Keratinocyte (primary cell): ENCODE measurements around the gene SNAP25. TPM values are rescaled to one million over a fixed set of nuclear protein-coding genes. Genes with fewer than 3 reads are reported as not detected.

ENCODE experiments used
- DNase-seq: peaks from one replicate; pipeline ENCODE4 v3.0.0-alpha.2; 2011; ENCODE audit warnings: low read depth, missing footprints, low spot score
- FAIRE-seq: peaks from 2 replicates; lab custom pipeline; 2011; peaks lifted over from hg19 to GRCh38; lab: Jason Lieb, UNC
- H2AFZ ChIP-seq: 2 replicates; pipeline ENCODE4 v1.6.0; 2012; ENCODE audit warnings: low read length, control low read depth, inconsistent platforms; ENCODE audit not compliant: control insufficient read depth
- H3K27ac ChIP-seq: 2 replicates; pipeline ENCODE4 v1.5.1; 2011; ENCODE audit warnings: low read length; ENCODE audit not compliant: control insufficient read depth, insufficient read depth
- H3K27me3 ChIP-seq: 3 replicates; pipeline ENCODE4 v1.6.0; 2011; ENCODE audit warnings: low read length; ENCODE audit not compliant: control insufficient read depth, insufficient read depth; ENCODE audit errors: extremely low read depth
- H3K36me3 ChIP-seq, 2 experiments: 2 replicates in 1 of 2; 3 replicates in 1 of 2; pipeline ENCODE4 v1.5.1; 2011; ENCODE audit warnings: low read length in 2 of 2, mild to moderate bottlenecking in 1 of 2; ENCODE audit not compliant: control insufficient read depth in 2 of 2, insufficient read depth in 2 of 2; ENCODE audit errors: extremely low read depth in 1 of 2
- H3K4me1 ChIP-seq: 3 replicates; pipeline ENCODE4 v1.5.1; 2011; ENCODE audit warnings: low read length; ENCODE audit not compliant: control insufficient read depth, insufficient read depth; ENCODE audit errors: extremely low read depth
- H3K4me2 ChIP-seq: 3 replicates; pipeline ENCODE4 v1.6.0; 2011; ENCODE audit warnings: low read depth, low read length; ENCODE audit not compliant: control insufficient read depth, insufficient read depth; ENCODE audit errors: extremely low read depth
- H3K4me3 ChIP-seq, 3 experiments: fragments of 200-600 bp in 1 of 3; sonication (generic) in 1 of 3; 2 replicates in 2 of 3; 3 replicates in 1 of 3; pipeline ENCODE4 v1.5.1; 2011 to 2016; ENCODE audit warnings: low read length in 3 of 3, mild to moderate bottlenecking in 3 of 3, control low read depth in 2 of 3, inconsistent platforms in 1 of 3, low read depth in 1 of 3, mixed read lengths in 1 of 3, mixed run types in 1 of 3, moderate library complexity in 1 of 3; ENCODE audit not compliant: control insufficient read depth in 2 of 3, insufficient read depth in 2 of 3; ENCODE audit errors: extremely low read depth in 1 of 3
- H3K79me2 ChIP-seq: 2 replicates; pipeline ENCODE4 v1.6.0; 2012; ENCODE audit warnings: low read length; ENCODE audit not compliant: control insufficient read depth, insufficient read depth
- H3K9ac ChIP-seq: 3 replicates; pipeline ENCODE4 v1.6.0; 2011; ENCODE audit warnings: low read length; ENCODE audit not compliant: control insufficient read depth, insufficient read depth; ENCODE audit errors: extremely low read depth
- H3K9me1 ChIP-seq: 3 replicates; pipeline ENCODE4 v1.6.0; 2011; ENCODE audit warnings: low read length; ENCODE audit not compliant: control insufficient read depth, insufficient read depth; ENCODE audit errors: extremely low read depth
- H3K9me3 ChIP-seq: 2 replicates; pipeline ENCODE4 v1.5.1; 2012; ENCODE audit warnings: low read depth, low read length; ENCODE audit not compliant: control insufficient read depth
- H4K20me1 ChIP-seq: 3 replicates; pipeline ENCODE4 v1.6.0; 2011; ENCODE audit warnings: low read length; ENCODE audit not compliant: control insufficient read depth, insufficient read depth; ENCODE audit errors: extremely low read depth
- CTCF ChIP-seq, 3 experiments: IDR thresholded peaks in 1 of 3; conservative IDR thresholded peaks in 1 of 3; optimal IDR thresholded peaks in 1 of 3; 2 replicates in 2 of 3; 3 replicates in 1 of 3; pipeline versions ENCODE3 to v1.5.1; 2011; ENCODE audit warnings: low read length in 3 of 3, mild to moderate bottlenecking in 3 of 3, moderate library complexity in 2 of 3, control low read depth in 1 of 3, inconsistent platforms in 1 of 3; ENCODE audit not compliant: insufficient read depth in 2 of 3; ENCODE audit errors: extremely low read depth in 1 of 3
- EZH2 ChIP-seq: IDR thresholded peaks from one replicate; pipeline ENCODE4 v1.6.1; 2012; ENCODE audit warnings: inconsistent platforms, mild to moderate bottlenecking, low read length, moderate library complexity
- dilution Hi-C: fragments of 300-500 bp; cut with MboI; formaldehyde crosslinking; loops from one replicate; pipeline ENCODE4 v1.7.0; 2020; ENCODE audit warnings: low sequenced_read_pairs; ENCODE audit not compliant: extremely low pct_ligation_motif_present
- polyA plus RNA-seq, 5 experiments: library from polyadenylated mRNA; depleted of rRNA in 3 of 5; stranded (reverse) in 3 of 5; stranded (forward) in 1 of 5; unstranded in 1 of 5; fragments of >200 nt; gene quantifications; 1 replicate in 1 of 5; 2 replicates in 3 of 5; 3 replicates in 1 of 5; pipeline versions ENCODE4 v1.2.1 to v1.2.3, GENCODE V29; 2011 to 2012; ENCODE audit warnings: missing spikeins in 2 of 5, low read depth in 1 of 5, low replicate concordance in 1 of 5

SNAP25 gene
- polyA plus RNA-seq, 1 donor (not counting 4 experiments of a cell fraction or from before 2014, with no cell fraction given), result not detected

DNA sequence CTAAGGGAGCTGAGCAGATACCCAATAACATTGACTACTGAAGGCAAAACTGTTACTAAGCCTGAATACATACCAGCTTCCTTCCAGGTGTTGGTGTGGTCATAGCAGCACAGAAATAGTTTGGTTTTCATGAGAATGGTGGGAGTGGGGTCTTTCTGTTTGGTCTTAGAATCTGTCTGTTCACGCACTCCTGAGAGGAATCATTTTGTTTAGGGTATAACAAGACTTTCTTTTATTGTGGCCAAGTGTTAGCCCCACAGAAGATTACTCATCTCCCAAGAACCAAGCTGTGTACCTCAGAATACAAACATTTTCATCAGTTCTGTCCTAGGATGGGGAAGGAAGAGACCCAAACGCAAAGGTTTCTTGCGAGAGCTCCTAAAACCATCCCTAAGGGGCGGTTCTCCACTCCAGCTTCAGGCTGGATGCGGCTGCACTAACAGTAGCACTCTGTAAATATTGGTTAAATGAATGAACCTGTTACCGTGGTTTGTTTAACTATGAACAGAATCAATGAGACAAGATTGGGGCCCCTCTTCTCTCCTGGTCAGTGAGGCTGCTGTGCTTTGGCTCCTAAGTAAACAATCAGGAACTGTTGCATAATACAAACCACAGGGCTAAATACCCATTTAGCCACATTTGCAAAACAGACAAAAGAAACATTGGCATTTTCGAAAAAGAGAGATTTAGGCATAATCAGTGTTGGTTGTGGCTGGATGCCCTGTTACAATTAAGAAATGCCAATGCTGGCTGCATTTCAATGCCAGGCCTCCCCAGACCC is 44.9 kb downstream of the SNAP25 start:
- DNase-seq (no peak), FAIRE-seq (no peak)
- TF ChIP-seq CTCF (optimal IDR thresholded peaks at IDR 0.05 in 1 of 3, IDR thresholded peaks at IDR 0.05 in 1 of 3, conservative IDR thresholded peaks at IDR 0.05 in 1 of 3; ENCODE audit: extremely low read depth in 1 of 3, insufficient read depth in 2 of 3, low read length in 3 of 3), result no peak
- no peak for TF ChIP-seq EZH2
- Histone ChIP-seq H4K20me1 (no peaks in the 10 kb centered on the region), H3K27ac (no peak overlapping the region), H3K4me1 (no peaks in the 10 kb centered on the region), H3K79me2 (no peaks in the 10 kb centered on the region), H2AFZ (no peak overlapping the region), H3K27me3 (peaks cover 5% of the 10 kb centered on the region), H3K9ac (no peak overlapping the region), H3K36me3 (no peaks in the 10 kb centered on the region), H3K9me1 (no peaks in the 10 kb centered on the region), H3K4me2 (no peak overlapping the region), H3K9me3 (no peaks in the 10 kb centered on the region), H3K4me3 (no peak overlapping the region)
- dilution Hi-C loops, result no loop called here

GRCh38 chr20:10264166-10264558 is 45.5 kb downstream of the SNAP25 start:
- dilution Hi-C loops, result no loop called here
- TF ChIP-seq CTCF (optimal IDR thresholded peaks at IDR 0.05 in 1 of 3, IDR thresholded peaks at IDR 0.05 in 1 of 3, conservative IDR thresholded peaks at IDR 0.05 in 1 of 3; ENCODE audit: extremely low read depth in 1 of 3, insufficient read depth in 2 of 3, low read length in 3 of 3), result no peak
- Histone ChIP-seq H3K27me3 (peaks cover 5% of the 10 kb centered on the region), H2AFZ (no peak overlapping the region), H3K9ac (no peak overlapping the region), H3K4me1 (no peaks in the 10 kb centered on the region), H3K79me2 (no peaks in the 10 kb centered on the region), H3K36me3 (no peaks in the 10 kb centered on the region), H3K9me1 (no peaks in the 10 kb centered on the region), H3K27ac (no peak overlapping the region), H4K20me1 (no peaks in the 10 kb centered on the region), H3K4me2 (no peak overlapping the region), H3K4me3 (no peak overlapping the region), H3K9me3 (no peaks in the 10 kb centered on the region)
- FAIRE-seq (no peak), DNase-seq (no peak)
